ENCODE data around the gene FAM13A.

FAM13A gene

DNA sequence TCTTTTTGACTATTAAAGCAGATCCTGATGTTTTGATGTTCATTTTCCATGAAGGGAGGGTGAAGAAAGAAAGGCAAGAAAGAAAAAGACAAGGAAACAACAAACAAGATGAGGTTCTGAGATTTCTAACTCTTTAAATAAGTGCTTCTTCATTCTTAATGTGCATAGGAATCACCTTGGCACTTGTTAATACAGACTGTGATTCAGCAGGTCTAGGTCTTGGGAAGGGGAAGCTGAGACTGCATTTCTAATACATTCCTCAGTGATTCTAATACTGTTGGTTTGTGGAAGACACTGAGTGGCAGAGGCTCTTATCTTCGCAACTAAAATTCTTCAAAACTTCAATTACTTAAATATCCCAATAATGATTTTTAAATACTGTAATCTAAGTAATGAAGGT lies 264.2 kb downstream of the FAM13A start:
- DNase-seq (ENCODE audit: extremely low spot score): no peak
- POLR2A ChIA-PET: no interaction called here
- TF ChIP-seq, protein P1, sequence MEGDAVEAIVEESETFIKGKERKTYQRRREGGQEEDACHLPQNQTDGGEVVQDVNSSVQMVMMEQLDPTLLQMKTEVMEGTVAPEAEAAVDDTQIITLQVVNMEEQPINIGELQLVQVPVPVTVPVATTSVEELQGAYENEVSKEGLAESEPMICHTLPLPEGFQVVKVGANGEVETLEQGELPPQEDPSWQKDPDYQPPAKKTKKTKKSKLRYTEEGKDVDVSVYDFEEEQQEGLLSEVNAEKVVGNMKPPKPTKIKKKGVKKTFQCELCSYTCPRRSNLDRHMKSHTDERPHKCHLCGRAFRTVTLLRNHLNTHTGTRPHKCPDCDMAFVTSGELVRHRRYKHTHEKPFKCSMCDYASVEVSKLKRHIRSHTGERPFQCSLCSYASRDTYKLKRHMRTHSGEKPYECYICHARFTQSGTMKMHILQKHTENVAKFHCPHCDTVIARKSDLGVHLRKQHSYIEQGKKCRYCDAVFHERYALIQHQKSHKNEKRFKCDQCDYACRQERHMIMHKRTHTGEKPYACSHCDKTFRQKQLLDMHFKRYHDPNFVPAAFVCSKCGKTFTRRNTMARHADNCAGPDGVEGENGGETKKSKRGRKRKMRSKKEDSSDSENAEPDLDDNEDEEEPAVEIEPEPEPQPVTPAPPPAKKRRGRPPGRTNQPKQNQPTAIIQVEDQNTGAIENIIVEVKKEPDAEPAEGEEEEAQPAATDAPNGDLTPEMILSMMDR (IDR thresholded peaks at IDR 0.05; ENCODE audit: control extremely low read depth, extremely low read depth, low read depth, missing control alignments): no peak
- CTCF ChIA-PET: interaction anchor here (1.5 kb wide), 1 partner anchor 46 kb away, joined by 5 read pairs; no protein-coding TSS in a partner anchor

DNA sequence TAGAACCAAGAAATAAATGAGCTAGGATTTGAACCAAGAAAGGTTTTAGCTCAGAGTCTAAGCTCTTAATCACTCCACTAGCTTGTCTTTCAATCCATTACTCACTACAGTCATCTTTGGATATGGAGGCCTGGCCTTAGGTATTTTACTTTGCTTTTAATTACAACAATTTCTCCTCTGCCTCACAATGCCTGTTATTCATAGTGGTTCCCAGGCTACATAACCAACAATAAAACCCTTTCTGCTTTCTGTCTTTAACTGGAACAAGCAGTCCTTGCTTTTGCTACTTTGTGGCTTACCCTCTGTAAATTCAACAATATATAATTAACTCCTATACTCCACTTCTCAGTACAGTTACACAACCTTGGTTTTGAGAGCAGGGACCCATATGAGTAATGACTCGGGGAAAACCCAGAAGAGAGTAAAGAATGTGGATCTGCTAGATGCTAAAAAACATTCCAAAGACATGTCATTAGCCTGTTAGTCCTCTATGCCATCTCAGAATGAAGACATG lies 264.7 kb downstream of the FAM13A start:
- TF ChIP-seq, protein P1 (IDR thresholded peaks at IDR 0.05; ENCODE audit: control extremely low read depth, extremely low read depth, low read depth, missing control alignments): no peak
- peak; percentile 8 for DNase-seq (ENCODE audit: extremely low spot score)
- ChIA-PET POLR2A (no interaction called here), CTCF (interaction anchor here (0.7 to 2.1 kb wide), 2 partner anchors 253 to 257 kb away, joined by 4 to 11 read pairs; no protein-coding TSS in a partner anchor)

DNA sequence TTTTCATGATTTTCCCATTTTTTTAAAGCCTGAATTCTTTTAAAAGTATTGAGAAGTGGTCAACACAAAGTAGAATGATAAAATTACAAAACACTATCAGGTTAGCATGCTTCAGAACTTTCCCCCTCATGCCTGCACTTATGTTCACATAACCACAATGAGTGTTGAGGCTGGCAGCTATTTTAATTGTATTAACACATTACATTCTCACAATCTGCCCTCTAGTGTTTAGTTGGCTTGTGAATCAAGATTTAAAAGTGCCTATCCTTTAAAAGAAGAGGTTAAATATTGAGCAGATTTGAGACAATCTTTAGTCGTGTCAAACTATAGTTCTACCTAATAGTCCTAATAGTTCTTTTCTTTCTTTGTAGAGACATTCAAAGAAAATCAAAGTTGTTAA lies 265.7 kb downstream of the FAM13A start:
- DNase-seq (ENCODE audit: extremely low spot score): no peak
- POLR2A ChIA-PET: no interaction called here
- CTCF ChIA-PET: interaction anchor here (0.9 to 2.1 kb wide), 3 partner anchors 28 to 252 kb away, joined by 3 to 11 read pairs (median 4); no protein-coding TSS in a partner anchor
- TF ChIP-seq, protein P1 (IDR thresholded peaks at IDR 0.05; ENCODE audit: control extremely low read depth, extremely low read depth, low read depth, missing control alignments): peak; percentile 21

DNA sequence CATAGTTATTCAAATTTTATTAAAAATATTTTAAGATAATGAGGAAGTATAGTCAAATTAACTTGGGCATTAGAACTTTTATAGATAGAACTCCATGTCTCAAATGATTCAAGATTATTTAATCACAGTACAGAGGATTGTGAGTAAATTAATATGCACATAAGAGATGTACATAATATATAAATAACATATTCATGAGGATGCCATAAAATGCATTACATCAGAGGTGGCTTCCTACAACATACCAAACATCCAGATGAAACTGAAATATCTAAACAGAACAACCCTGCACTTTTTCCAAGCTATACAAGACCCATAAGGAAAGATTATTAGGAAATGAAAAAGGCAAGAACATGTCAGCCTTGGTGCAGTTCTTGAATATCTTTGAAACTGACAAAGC lies 268.1 kb downstream of the FAM13A start:
- CTCF ChIA-PET: interaction anchor here (2.4 kb wide), 1 partner anchor 250 kb away, joined by 5 read pairs; no protein-coding TSS in a partner anchor
- no peak for DNase-seq (ENCODE audit: extremely low spot score)
- TF ChIP-seq, protein P1 (IDR thresholded peaks at IDR 0.05; ENCODE audit: control extremely low read depth, extremely low read depth, low read depth, missing control alignments): no peak
- POLR2A ChIA-PET: no interaction called here

DNA sequence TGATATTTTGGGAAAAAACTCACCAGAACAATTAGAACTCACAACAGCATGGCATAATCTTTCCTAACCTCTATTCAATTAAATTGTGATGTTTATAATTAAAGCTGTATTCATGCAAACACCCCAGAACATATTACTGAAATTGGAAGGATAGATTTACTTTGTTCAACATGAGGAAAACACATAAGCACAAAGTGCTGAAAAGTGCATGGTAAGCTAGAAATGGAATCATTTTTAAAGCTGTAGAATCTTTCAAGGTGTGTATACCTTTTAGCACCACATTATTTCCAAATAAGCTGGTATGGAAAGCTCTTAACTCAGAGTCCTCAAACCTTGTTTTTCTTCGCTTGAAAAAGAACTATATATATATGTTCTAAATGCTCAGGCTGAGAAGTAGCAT lies 268.6 kb downstream of the FAM13A start:
- TF ChIP-seq, protein P1 (IDR thresholded peaks at IDR 0.05; ENCODE audit: control extremely low read depth, extremely low read depth, low read depth, missing control alignments): no peak
- CTCF ChIA-PET: interaction anchor here (2.4 kb wide), 1 partner anchor 249 kb away, joined by 5 read pairs; no protein-coding TSS in a partner anchor

DNA sequence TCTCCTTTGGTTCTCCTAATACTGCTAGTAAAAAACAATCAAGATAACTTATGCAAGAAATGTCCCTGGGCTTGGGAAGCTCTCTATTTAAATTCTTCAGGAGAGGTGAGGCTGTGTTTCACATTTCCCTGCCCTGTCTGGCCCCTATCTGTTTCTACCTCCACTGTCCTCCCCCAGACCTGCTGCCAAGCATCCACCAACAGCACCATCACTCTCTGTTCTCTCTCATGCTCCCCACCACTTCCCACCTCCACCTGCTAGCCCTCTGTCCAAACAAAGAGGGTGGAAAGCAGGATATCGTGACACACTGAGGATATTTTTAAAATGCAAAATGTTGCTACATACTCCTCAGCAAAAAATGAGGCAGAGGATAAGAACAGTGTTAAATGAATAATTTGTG lies 271.0 kb downstream of the FAM13A start:
- POLR2A ChIA-PET: no interaction called here
- no peak for DNase-seq (ENCODE audit: extremely low spot score)

More for the DNA sequence above, 268.6 kb downstream of the FAM13A start:
- DNase-seq (ENCODE audit: extremely low spot score): no peak
- POLR2A ChIA-PET: no interaction called here

More for the DNA sequence above, 271.0 kb downstream of the FAM13A start:
- CTCF ChIA-PET: interaction anchor here (1.2 kb wide), 1 partner anchor 9 kb away, joined by 4 read pairs; no protein-coding TSS in a partner anchor
- TF ChIP-seq, protein P1 (IDR thresholded peaks at IDR 0.05; ENCODE audit: control extremely low read depth, extremely low read depth, low read depth, missing control alignments): no peak

Measured in GM10248 (cell line).